ENCODE results near the gene MGLL.

MGLL gene

GRCh38 chr3:127722091-127722784, 100.1 kb downstream of the MGLL start:
- no peak for DNase-seq (ENCODE audit: low read depth)

DNA sequence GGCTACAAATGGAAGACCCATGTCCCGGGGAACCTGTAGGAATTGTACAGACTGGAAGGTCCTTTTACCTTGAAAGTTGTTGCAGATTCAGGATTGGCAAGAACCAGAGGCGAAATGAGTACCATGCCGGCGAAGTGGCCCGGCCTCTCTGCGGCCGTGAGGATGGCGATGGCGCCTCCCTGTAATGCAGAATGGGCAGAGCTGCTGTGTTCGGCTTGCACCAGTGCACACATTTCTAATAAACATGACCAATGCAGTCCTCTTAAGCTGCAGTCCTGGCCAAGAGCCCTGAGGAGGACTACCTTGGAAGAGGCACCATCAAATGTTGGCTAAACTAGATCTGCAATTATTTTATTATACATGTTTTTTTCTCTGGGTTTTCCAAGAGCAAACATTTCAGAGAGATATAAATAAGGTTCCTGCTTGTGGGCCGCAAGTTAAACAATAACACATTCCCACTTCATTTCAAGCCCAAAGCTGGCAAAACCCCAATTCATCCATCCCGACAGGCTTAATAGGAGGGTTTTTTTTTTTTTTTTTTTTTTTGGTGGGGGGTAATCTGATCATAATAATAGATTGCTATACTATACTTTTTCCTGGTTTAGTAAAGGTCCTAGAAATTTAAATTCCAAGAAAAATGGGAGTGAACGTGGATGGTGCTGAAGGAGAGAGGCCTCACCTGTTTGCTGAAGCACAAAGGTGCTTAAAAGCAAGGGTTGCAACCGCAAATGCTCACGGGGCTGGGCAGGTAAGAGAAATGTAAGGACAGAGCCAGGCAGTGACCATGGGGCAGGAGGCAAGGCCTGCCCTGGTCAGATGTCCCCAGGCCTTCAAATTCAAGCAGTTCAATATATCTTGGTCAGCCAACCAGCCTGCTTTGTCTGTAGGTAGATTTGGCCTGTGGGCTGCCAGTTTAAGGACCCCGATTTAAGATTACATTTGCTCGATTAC, 101.1 kb downstream of the MGLL start:
- no peak for DNase-seq (ENCODE audit: low read depth)

DNA sequence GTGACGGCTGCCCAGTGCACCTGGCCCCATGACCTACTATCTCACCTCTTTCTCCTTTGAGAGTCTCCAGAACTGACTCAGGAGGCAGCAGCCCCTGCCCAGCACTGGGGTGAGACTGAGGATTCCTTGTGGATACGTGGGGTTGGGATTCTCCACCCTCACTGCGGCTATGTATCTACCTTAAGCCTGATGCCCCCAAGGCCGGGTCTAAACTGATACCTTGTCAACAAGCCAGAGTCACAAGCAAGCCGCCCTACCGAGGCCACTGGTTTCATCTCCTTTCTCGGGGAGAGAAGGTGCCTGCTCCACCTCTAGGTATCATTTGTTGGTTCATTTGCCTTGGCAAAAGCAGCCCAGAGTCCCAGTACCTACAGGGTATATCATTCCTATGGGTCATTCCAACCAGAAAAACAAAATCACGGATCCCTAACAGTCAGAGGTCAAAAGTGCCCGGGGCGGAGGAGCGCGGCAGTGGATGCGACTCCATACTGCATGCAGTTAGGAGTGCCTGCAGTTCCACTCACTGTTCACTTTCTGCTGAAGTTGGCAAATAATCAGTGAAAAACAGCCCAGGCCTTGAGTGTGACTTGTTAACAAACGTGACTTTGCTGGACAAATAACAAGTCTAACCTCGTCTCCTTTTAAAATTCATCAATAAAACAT, 102.0 kb downstream of the MGLL start:
- DNase-seq (ENCODE audit: low read depth), result no peak

GRCh38 chr3:127719369-127719768, 102.9 kb downstream of the MGLL start:
- DNase-seq (ENCODE audit: low read depth), result no peak

GRCh38 chr3:127718916-127719290, 103.4 kb downstream of the MGLL start:
- no peak for DNase-seq (ENCODE audit: low read depth)

- DNase-seq (ENCODE audit: low read depth), result no peak
These were observed 103.9 kb downstream of the MGLL start for GRCh38 chr3:127718245-127718915.

DNA sequence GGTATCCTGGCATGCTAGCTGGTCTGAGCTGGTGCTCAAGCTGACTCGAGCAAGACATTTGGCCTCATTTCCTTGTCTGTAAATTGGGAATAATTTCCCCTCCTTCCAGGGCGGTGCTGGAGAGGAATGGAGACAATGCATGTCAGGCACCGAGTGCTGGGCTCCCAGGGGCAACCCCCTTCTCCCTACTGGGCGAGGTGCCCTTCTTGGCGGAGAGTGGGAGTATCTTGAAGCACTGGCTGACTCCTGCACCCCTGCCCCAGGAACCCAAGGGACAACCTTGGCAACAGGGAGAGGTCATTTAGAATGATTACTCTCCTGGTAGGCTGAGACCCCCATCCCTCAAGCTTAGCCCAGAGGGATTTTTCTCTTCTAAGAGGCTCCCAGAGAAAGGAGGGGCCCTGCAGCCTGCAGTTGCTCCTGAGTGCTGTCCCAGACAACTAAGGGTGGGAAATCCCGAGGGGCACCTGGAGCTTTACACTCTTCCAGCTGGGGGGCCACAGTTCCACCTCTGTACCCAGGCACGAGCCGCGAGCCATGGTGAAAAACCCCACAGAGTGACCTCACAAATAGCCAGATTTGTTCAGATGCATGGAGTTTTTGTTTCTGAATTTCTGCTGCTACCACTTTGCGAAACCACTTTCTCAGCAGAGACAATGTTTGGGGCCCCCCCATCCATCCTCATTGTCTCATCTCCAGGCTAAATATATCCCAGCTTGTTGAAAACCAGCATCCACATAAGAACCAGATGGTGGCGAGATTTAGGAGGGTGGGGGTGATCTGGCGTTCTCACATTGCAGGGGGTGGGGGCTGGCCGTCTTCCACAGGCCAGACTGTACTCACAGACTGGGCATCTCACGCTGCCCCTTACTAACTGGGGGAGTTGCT, 104.7 kb downstream of the MGLL start:
- DNase-seq (ENCODE audit: low read depth), result no peak

- DNase-seq (ENCODE audit: low read depth), result no peak
These were observed 105.9 kb downstream of the MGLL start for GRCh38 chr3:127716384-127716783.

DNA sequence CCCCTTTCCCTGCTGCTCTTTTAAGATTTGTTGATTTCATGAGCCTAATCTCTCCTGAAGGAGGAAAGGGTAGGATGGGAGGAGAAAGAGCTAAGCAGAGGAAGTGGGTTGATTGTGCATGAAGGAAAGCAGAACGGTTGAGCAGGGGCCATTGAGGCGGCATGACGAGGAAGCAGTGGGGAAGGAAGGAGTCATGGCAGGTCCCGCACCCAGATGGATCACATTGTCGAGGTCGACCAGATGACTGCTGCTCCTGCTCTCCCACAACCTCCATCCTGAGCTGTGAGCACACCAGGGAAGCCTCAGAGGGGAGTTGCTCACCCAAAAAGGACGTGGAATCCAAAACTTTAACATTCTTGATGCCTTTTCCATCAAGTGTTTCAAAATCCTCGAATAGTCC, 106.8 kb downstream of the MGLL start:
- DNase-seq (ENCODE audit: low read depth), result no peak

- DNase-seq (ENCODE audit: low read depth), result no peak
These were observed 107.4 kb downstream of the MGLL start for GRCh38 chr3:127714866-127715265.

- DNase-seq (ENCODE audit: low read depth), result no peak
These were observed 108.2 kb downstream of the MGLL start for GRCh38 chr3:127714125-127714571.

DNA sequence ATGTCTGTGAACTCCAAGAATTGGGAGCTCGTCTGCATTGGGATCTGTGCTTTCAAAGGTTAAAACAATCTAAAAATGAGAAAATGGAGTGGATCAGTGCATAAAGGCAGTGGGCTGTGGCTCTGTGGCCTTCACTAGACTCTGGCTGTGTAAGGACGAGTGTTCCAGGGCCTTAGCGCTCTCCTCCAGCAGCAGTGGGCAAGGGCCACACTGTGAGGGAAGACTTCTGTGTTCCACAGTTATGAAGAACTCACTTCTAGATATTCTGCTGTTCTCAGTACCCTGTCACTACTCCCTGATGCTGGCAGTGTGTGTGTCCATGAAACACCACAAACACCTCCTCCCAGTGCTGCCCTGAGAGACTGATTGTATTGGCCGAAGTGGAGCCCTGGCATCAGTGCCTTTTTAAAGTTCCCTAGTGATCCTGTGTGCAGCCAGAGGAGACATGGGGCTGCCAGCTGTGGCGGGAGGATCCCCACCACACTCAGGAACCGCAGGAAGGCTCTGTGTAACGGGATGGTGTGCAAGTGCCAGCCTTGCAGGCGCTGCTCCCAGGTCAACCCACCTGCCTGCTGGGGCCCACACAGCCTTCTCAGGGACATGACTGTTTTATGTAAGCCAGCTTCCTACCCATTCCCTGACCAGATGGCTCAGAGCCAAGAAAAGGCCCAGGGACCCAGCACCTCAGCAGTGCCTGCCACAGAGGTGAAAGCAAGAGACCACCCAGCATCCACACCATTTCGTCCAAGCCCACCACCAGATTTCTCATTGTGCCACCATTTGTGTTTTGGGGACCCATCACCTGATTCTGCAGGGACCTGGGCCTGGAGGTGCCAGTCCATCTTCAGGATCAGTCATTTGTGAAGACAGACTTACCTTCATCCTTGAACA, 109.2 kb downstream of the MGLL start:
- DNase-seq (ENCODE audit: low read depth), result no peak

DNA sequence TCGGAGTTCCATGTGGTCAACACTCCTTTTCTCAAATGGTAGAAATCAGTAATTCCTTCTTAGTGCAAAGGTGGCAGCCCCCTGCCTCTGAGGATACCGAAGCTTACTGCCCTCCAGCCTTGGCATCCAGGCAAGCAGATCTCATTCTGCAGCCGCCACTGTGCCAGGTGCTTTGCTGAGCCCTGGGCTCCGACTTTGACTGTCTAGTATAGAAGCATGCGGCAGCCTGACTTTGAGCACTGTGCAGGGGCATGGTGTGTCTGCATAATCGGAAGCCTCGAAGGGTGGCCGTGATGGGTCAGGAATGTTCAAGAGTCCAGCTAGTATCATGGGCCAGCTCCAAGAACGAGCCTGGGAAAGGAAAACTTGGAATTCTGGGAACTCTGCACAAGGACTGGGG, 109.9 kb downstream of the MGLL start:
- no peak for DNase-seq (ENCODE audit: low read depth)

- DNase-seq (ENCODE audit: low read depth), result no peak
These were observed 110.4 kb downstream of the MGLL start for GRCh38 chr3:127711896-127712295.

DNA sequence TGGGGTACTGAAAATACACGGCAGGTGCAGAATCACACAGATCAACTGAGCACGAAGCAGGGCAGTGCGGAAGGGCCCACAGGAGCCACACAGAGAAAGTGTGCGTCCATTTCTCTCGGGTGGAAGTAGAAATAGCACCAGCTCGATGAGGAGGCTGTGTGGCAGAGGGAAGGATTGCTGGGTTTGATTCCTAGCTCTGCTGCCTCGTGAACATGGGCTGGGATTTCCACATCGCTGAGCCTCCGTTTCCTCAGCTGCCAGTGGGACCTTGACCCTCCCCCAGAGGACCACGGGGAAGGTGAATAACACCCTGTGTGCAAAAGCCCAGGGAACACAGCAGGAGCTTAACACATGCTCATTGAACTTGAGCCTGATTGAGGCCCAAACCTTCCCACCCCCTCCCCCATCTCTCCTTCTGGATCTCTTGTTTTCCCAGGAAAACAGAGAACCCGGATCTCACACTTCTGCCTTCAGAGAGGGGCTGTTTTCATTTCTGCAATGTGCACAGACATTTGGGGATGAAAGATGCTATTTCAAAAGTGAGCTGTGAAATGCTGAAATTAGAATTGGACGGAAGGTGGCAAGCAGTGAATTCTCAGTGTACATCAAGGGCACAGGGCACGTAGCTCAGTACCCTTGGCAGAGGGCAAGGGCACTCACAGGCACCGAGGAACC, 111.2 kb downstream of the MGLL start:
- no peak for DNase-seq (ENCODE audit: low read depth)

GRCh38 chr3:127710155-127710941, 112.0 kb downstream of the MGLL start:
- DNase-seq (ENCODE audit: low read depth), result no peak

DNA sequence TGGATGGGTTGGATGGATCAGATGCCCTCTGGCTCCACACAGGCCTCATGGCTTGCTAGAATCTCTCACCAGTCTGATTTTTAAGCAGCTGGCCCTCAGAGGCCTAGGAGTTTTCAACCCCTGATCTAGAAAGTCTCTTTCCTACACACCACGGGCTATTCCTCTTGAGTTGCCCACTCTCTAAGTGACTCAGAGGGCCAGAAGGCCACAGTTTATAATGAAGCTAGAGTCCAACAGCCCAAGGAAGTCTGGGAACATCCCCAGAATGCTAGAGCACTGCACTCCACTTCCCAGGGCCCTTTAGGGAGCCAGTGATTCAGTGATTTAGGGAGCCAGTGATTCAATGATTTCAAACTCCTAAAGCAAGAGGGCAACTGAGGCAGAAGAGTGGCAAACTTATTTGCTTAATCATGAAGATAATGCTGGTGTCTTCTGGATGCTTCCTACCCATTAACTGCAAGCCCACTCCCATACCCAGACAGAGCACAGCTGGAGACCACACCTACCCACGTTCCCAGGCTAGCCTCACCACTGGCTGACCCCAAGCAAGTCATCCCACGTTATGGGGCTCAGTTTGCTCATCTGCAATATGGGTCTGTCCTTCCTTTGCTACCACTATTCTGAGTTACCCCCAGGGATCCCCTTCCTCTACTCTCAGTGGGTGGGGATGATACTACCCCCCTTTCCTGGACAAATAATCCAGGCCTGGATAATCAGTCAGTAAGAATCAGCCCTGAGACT, 112.8 kb downstream of the MGLL start:
- DNase-seq (ENCODE audit: low read depth), result no peak

GRCh38 chr3:127708837-127709236, 113.5 kb downstream of the MGLL start:
- DNase-seq (ENCODE audit: low read depth), result no peak

All from stimulated activated CD8-positive, alpha-beta memory T cell treated with anti-CD3 and anti-CD28 coated beads, Interleukin-15, amount 100 ng/mL, for 24 hours (primary cell).